ENCODE data around the gene NAPG. TPM values are rescaled to one million over a fixed set of nuclear protein-coding genes. Genes with fewer than 3 reads are reported as not detected.
"Not testable (repeated sequence)": the region's sequence is repeated elsewhere in the genome, so short reads cannot be mapped to it uniquely, and the experiment has no call there.

NAPG gene
- total RNA-seq, 1 donor from 2014 or later, result 44.4 TPM

DNA sequence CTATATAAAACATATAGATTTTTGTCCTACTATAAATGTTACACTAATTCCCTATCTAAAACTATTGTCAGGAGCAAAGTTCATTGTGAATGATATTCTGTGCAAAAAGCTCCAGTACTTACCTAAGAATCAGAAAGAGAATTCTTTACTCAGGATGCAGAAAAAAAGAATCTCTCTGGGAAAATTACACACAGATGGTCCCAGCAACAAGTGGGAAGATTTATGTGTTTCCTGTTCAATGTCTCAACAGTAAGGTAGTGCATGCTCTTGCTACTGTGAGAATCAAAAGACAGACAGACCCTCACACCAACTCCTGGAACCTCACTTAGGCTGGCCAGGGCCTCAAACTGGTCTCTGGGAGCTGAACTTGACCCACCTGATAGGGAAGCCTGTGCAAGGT lies 11.2 kb upstream of the NAPG start:
- no peak for DNase-seq

GRCh38 chr18:10515456-10515855 lies 10.4 kb upstream of the NAPG start:
- DNase-seq, result no peak

DNA sequence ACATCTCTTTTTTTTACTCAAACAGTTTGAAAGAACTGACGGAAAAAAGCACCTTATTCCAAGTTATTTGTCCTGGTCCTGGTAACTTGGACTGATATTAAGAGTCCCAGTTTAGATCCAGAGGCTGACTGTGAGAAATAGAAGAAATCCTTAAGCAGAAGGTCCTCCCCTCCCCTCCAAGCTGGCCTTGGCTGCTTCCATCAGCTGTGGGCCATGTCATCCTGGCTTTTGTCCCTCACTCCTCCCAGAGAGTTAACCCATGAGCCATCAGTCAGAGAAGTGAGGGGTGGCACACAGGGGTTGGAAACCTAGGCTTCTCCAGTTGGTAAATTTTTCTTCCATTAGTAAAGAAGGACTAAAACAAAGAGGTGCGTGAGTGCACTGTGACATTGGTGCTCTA lies 9.7 kb upstream of the NAPG start:
- DNase-seq, result no peak

- DNase-seq, result peak; percentile 58
Measured at GRCh38 chr18:10518595-10519255, 7.1 kb upstream of the NAPG start.

- DNase-seq, result no peak
Measured at GRCh38 chr18:10519366-10519765, 6.5 kb upstream of the NAPG start.

GRCh38 chr18:10519999-10520935 lies 5.6 kb upstream of the NAPG start:
- peak; percentile 94 for DNase-seq

DNA sequence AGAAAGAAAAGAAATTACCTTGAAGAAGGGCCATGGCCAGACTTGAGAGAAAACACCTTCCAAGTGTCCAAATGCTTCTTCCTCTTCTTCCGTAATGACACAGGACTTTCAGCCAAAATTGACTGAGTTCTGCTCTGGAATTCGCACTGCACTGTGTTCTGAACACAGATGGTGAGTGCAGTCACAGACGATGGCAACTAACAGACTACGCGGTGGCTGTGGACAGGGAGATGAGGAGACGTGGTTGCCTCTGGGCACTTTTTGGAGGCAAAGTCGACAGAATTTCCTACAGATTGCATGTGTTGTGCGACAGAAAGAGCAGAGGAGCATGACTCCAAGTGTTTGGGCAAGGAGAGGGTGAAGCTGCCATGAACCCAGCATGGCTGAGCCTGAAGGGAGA lies 4.3 kb upstream of the NAPG start:
- no peak for DNase-seq

DNA sequence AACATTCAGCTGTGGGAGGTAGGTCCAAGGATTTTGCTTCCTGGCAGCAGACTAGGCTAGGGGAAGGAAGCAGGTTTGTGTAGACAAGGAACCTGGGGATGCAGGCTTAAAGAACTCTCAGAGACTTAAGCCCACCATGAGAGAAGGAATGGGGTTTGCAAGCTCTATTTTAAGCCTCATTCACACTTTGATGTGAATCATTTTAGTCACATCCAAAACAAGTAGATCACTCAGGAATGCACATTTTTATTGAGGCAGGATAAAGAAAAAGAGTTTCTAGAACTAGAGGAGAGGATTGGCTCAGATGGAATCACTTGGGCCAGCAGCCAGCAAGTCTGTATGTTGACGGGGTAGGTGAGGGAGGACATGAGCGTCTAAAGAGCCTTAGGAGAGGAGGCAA lies 3.3 kb upstream of the NAPG start:
- no peak for DNase-seq

DNA sequence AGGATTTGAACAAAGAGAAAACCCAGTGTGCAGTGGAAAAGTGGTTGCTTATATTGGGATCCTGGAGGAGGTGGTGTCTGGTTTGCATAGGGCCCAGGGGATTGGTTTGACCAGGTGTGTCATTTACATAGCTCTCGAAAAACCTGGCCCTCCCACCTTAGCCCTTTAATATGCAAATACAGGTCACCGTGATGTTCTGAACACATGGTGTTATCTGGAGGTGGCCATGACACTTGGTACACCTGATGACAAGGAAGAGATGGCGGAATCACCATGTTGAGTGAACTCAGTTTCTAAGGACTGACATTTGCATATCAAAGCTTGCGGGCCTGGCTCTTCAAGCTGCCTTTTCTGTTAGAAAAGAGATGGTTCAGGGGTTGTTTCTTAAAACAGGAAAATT lies 2.3 kb upstream of the NAPG start:
- DNase-seq, result no peak

DNA sequence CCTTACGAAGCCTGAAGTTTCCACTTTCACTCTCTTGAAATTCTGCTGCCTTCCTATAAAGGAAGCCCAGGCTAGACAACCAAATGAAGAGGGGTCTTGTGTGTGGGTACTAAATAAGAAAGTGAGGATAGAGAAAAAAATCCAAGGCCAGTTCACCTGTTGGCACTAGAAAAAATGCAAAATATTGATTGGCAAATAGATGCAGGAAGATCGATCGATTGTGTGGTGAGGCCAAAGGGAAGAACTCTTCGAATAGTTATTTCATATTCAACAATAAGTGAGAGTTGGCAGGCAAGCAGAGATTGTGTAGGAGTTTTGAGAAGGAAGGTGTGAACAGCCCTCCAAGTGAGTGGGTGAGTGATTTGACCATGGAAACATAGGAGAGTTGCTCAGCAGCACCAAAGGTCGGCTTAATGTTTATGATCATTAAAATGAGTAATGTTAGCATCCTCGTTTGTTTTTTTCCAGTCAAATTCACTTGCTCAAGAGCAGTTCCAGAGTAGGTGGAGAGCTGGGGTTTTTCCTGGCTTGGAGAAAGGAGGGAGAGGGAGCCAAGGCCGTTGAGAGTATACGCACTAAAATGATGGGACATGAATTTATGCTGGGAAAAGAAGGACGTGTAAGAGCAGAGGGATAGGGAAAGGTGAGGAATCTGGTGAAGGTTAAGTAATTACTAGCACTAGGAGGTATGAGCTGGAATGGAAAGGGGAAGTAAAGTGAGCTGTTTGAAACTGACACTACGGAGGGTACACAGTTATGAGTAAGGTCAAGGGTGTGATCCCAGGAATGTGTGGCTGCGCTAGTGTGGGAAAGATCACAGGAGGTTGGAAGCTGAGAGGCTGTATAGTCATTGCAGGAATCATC lies 1.1 kb upstream of the NAPG start:
- no peak for DNase-seq

DNA sequence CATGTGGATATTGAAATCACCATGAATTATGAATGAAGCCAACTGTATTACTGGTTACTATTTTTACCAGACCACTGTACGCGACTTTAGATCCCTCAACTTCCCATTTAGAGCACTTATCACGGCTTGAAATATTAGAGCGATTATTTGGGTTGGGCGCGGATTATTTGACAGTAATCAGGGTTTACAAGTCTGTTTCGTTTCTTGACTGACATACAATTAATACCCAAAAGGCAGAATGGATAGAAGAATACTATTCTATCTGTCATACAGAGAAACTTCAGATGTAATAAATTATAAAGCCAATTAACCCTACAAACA lies 496 bp upstream of the NAPG start:
- DNase-seq, result no peak

GRCh38 chr18:10526561-10526949 lies 728 bp downstream of the NAPG start:
- DNase-seq, result no peak

DNA sequence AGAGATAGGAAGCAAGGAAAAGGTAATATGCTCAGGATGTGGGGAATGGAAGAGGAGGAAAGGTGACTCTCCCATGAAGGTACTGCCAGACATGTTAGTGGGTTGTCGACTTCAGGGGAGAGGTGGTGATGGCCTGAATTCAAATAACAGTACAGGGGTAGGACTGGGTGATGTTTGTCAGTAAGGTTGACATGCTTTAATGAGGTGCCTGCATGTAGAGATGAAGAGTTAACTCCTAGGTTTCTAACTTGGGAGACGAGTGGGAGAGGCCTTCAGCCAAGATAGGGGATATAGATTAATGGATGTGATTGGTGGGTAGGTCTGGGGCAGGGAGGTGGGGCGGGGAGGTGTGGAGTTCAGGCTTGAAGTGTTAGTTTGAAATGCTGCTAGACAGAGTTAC lies 2.6 kb downstream of the NAPG start:
- no peak for DNase-seq

- DNase-seq, result peak; percentile 23
Measured at GRCh38 chr18:10530002-10530401, 4.2 kb downstream of the NAPG start.

- peak; percentile 49 for DNase-seq
Measured at GRCh38 chr18:10530852-10531251, 5.0 kb downstream of the NAPG start.

GRCh38 chr18:10533111-10533510 lies 7.3 kb downstream of the NAPG start:
- DNase-seq, result no peak

DNA sequence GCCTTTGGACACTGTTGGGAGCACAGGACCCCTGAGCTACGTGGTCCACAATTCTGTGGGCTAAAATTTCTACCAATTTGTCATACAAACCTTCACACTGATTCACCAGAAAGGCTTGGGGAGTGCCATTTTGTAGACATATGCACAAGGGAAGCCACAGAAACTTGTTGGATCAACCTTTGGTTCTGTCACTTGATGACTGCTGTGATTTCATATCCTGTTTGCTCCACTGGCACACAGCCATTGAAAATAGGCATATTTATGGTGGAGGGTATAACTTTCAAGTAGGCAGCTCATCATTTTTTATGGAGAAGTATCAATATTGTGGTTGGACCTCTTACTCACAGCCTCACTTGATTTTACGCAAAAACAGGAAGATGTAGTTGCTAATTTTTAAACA lies 10.5 kb downstream of the NAPG start:
- DNase-seq, result peak; percentile 44

- DNase-seq, result no peak
Measured at GRCh38 chr18:10537765-10538164, 11.9 kb downstream of the NAPG start.

GRCh38 chr18:10539124-10539523 lies 13.3 kb downstream of the NAPG start:
- not testable (repeated sequence) for DNase-seq

DNA sequence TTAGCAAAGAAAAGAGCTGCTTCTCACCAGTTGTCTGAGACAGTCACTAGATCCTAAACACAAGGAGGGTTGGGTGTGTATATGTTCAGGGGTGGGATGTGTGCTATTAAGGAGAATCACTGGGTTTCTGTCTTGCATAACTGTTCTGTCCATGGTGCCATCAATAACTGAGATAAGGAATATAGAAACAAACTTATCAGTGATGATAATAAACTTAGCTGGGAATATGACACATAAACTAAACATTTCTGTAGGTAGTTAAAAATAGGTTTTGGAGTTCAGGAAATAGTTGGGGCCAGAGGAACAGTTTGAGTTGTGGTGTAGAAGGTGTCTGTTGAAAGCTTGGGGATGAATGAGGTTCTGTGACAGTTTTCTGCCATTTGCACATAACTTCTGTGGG lies 17.4 kb downstream of the NAPG start:
- DNase-seq, result no peak

DNA sequence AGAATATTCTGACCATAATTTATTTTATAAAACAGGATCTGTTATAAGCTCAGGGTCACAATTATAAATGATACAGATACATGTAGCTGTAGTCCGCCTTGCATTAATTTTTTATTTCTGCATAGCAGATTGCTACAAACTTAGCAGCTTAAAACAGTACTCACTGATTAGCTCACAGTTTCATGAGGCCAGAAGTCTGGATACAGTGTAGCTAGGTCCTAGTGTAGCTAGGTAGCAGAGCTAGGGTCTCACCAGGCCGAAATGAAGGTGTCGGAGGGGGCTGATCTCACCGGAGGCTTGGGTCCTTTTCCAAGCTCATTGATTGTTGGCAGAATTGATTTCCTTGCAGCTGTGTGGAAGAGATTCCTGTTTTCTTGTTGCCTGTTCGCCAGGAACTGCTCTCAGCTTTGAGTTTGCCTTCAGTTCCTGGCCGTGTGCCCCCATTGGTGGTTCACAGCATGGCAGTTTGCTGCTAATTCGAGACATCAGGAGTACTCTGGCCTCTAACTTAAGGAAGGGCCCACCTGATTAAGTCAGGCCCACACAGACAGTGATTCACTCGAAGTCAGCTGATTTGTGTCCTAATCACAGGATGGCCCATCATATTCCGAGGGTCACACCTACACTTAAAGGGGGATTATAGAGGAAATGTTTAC lies 18.4 kb downstream of the NAPG start:
- DNase-seq, result no peak

- DNase-seq, result peak; percentile 69
Measured at GRCh38 chr18:10546557-10547300, 20.9 kb downstream of the NAPG start.
